ENCODE measurements around the gene EFCC1.

The EFCC1 gene

GRCh38 chr3:129014793-129015345 is 13.8 kb downstream of the EFCC1 start:
- no peak for DNase-seq (ENCODE audit: low spot score)

GRCh38 chr3:129015388-129016105 is 14.4 kb downstream of the EFCC1 start:
- DNase-seq (ENCODE audit: low spot score) = peak; percentile 47

DNA sequence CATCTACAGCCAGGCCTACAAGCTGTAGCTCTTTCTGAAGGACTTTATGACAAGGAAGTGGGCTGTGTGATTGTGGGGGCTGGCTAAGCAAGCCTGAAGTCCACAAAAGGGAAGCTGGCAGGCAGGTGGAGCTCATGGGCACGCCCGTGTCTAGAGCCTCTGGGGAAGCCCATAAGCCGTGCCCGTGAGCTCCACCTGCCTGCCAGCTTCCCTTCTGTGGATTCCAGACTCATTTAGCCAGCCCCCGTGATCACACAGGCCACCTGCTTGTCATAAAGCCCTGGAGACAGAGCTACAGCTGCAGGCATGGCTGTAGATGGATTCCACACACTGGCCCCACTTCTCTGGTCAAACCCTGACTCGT is 15.2 kb downstream of the EFCC1 start:
- DNase-seq (ENCODE audit: low spot score) = peak; percentile 60

DNA sequence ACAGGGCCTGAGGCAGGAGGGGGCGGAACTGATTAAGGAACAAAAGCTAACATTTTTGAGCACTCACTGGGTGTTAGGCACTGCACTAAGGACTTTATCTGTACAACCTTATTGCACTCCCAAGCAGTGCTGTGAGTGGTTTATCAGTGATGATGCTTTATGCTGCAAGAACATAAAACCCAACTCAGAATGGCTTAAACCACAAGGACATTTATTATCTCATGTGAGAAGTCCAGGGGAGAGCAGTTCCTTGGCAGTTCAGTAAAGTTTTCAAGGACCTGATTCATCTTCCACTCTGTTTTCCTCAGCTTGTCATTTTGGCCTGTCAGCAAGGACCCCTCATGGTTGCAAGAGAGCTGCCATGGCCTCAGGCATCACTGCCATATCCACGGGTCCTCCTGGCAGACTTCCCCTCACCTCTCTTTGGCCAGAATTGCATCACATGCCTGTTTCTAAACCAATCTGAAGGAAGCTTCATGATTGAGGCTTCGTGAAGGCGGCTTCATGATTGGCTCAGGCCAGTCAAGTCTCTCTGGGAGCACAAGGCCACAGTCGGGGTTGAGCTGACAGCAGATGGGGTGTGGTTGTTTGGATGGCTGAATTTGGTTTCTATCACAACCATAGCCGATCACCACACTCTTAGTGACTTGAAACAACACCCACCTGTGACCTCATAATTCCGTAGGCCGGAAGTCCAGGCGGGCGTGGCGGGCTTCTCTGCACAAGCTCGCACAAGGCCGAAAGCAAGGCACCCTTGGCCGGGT is 15.8 kb downstream of the EFCC1 start:
- DNase-seq (ENCODE audit: low spot score) = peak; percentile 55

- DNase-seq (ENCODE audit: low spot score) = no peak
These were observed 16.4 kb downstream of the EFCC1 start for GRCh38 chr3:129017484-129017899.

GRCh38 chr3:129018271-129018670 is 17.2 kb downstream of the EFCC1 start:
- no peak for DNase-seq (ENCODE audit: low spot score)

DNA sequence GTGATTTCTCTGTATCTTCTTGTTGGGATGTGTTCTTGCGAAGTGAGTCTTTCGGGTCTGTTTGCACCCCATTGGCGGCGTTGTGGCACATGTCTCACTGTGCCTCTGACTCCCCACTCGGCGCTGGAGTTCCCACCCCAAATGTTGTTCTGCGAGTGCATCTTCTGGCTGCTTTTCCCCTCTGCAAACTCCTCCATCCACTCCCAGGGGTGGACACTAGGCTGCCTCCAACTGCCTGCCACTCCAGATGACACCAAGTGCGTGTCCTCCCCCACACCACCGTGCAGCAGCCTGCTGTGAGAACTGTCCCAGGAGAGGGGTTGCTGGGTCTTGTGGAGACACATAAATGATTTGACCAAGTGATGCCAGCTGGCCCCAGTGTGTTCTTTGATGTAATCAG is 17.6 kb downstream of the EFCC1 start:
- DNase-seq (ENCODE audit: low spot score) = no peak

DNA sequence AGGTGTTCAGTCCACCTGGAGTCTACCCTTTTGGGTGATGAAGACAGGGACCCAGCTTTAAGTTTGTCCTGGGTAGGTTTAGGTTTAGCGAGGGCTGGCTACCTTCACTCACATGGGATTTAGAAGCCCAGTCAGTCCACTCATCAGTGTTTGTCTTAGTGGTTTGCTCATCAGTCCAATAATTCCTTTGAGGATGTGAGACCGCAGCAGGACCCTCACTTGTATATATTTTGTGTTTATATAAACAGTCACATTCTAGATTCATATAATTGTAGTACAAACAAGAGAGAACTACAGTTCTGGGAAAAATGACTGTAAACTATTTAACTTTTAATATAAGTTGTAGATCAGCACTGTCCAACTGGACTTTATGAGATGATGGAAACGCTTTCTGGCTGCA is 18.2 kb downstream of the EFCC1 start:
- DNase-seq (ENCODE audit: low spot score) = no peak

- DNase-seq (ENCODE audit: low spot score) = no peak
These were observed 19.6 kb downstream of the EFCC1 start for GRCh38 chr3:129020691-129021090.

DNA sequence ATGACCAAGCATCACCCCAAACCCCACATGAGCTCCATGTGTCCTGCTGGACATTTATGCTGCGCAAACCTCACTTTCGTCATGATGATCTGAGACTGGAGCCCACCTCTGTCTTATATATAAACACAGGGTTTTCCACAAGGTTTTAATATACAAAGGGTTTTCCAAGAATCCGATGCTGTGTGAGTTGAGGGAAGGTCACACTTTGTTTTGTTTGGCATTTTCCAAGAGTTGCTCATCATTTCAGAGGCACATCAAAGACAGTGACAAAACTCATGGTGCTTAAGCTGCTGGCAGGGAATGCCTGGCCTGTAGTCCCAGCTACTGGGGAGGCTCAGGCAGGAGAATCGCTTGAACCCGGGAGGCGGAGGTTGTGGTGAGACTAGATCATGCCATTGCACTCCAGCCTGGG is 20.0 kb downstream of the EFCC1 start:
- no peak for DNase-seq (ENCODE audit: low spot score)

DNA sequence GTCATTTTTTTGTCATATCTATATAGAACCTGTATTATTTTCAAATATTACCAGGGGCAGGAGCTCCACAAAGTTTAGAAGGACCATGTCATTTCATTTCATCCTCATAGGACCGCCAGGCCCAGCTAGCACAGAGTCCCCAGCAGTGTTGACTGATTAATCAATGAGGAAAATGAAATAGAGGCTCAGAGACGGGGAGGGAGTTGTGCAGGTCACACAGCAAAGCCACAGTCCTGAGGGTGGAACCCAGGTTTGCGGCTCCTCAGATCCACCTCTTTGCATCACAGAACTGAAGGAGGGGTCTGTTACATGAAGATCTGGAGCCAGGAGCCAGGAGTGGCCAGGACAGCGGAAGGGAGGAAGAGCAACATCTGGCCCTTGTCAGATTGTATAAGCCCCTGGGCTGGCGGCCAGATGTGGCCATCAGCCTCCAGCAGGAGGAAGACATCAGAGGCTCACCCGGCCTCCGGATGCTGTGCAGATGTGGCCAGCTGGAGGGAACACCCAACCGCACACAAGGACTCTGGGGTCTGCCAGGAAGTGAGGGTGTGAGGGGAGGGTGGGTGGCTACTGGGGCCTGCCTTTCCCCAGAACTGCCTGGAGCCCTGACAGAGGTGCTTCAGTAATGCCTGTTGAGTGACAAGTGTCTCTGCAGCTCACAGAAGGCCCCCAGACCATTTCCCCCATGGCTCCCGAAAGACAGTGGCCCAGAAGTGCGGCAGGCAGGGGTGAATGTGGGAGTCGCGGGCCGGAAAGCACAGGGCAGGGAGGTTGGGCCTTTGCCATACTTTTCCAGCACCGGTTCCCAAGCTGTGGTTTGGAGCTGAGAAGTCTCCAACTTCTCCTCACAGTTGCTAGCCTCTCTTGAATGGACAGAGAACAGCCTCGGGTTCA is 21.3 kb downstream of the EFCC1 start:
- DNase-seq (ENCODE audit: low spot score) = no peak

DNA sequence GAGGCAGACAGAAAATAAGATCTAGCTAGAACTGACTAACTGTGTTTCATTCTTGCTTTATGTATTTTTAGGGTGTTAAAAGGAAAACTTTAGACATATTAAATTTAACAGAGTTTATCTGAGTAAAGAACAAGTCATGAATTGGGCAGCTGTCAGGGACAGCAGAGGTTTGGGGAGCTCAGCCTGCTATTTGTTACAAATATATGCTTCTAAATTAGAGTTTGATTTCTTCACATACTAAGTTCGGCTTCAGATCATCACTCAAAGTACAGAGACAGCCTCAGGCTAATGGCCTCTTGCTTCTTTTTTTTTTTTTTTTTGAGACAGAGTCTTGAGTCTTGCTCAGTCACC is 21.9 kb downstream of the EFCC1 start:
- no peak for DNase-seq (ENCODE audit: low spot score)

DNA sequence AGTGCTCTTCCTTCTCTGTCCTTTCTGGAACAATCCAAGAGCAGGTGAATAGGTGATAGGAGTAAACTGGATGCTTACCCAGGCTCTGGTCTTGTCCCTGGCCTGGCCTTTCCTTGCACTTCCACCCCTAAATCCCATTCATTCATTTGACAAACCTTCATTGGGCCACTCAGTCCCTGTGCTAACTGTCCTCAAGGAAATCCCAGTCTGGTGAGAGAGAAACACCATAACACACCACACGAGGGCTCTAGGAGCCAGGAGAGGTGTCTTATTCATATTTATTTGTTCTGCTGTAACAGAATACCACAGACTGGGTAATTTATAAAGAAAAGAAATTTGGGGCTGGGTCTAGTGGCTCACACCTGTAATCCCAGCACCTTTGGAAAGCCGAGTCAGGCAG is 22.8 kb downstream of the EFCC1 start:
- no peak for DNase-seq (ENCODE audit: low spot score)

- DNase-seq (ENCODE audit: low spot score) = no peak
These were observed 24.0 kb downstream of the EFCC1 start for GRCh38 chr3:129025108-129025507.

- DNase-seq (ENCODE audit: low spot score) = no peak
These were observed 24.8 kb downstream of the EFCC1 start for GRCh38 chr3:129025691-129026435.

- DNase-seq (ENCODE audit: low spot score) = peak; percentile 93
These were observed 25.8 kb downstream of the EFCC1 start for GRCh38 chr3:129026728-129027543.

DNA sequence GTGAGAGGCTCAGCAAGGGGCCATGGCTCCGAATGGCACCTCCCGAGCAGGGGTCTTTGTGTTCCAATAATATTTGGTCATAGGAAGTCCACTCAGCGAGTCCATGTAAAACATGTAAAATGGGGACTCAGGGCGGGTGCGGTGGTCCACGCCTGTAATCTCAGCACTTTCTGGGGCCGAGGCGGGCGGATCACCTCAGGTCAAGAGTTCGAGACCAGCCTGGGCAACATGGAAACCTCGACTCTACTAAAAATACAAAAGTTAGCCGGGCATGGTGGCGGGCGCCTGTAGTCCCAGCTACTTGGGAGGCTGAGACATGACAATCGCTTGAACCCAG is 26.4 kb downstream of the EFCC1 start:
- no peak for DNase-seq (ENCODE audit: low spot score)

DNA sequence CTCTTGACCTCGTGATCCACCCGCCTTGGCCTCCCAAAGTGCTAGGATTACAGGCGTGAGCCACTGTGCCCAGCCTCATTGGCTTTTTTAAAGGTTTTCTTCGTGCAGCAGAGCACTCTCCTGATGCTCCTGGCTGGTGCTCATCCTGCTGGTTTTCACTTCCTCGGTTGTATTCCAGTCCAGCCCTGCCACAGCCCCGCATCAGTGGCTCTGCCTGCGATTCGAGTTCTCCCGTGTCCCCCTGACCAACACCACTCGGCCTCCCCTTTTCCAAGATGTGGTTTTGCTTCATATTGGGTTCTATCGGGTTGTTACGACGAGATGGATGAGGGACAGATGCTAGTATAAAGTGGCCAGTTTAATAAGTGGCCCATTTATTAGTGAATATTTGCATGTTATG is 27.8 kb downstream of the EFCC1 start:
- no peak for DNase-seq (ENCODE audit: low spot score)

DNA sequence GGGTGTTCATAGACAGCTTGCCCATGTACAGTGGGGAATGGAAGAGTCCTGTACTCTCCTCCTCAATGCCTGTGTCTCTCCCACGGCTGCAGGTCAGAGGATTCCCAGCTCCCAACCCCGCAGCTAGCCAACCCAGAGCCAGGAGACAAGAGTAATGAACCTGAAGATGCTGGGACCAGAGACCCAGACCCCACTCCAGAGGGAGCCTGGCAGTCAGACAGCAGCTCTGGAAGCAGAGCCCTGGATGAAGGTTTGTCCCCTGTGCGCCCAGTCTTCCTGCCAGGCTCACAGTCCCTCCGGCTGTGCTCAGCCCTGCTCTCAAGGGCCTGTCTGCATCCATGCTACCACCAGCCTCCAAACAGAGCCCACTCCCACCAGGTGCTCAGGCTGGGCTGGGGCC is 29.5 kb downstream of the EFCC1 start:
- no peak for DNase-seq (ENCODE audit: low spot score)

GRCh38 chr3:129031476-129032215 is 30.5 kb downstream of the EFCC1 start:
- DNase-seq (ENCODE audit: low spot score) = no peak

Data from CD4-positive, alpha-beta T cell treated with Interleukin-15 for 4 hours (primary cell).